ENCODE results near the gene DGCR6L.

GRCh38 chr22:20275836-20276235, 44.0 kb downstream of the DGCR6L start:
- TF ChIP-seq TAF1 (IDR thresholded peaks at IDR 0.05; ENCODE audit: borderline replicate concordance, low read depth, low read length): no peak
- no peak for TF ChIP-seq POLR2A (IDR thresholded peaks at IDR 0.05; ENCODE audit: low read depth, low read length)
- TF ChIP-seq POLR2AphosphoS5 (IDR thresholded peaks at IDR 0.05; ENCODE audit: low read depth, low read length): no peak
